Panc1 (cell line): ENCODE measurements around the gene DIS3L2. TPM values are rescaled to one million over a fixed set of nuclear protein-coding genes. Genes with fewer than 3 reads are reported as not detected.

Experiments used
- ATAC-seq: fragments of 200-7000 bp; cut with Tn5 transposase; 2 replicates; pipeline ENCODE4 v1.9.1; 2020; ENCODE audit warnings: mild to moderate bottlenecking, moderate library complexity
- BruUV-seq: library from RNA; stranded (reverse); fragments of 400-500 nt; replicated peaks from 2 replicates; lab custom pipeline; 2021; lab: Mats Ljungman, UMichigan
- CTCF ChIA-PET: fragments of 300-600 bp; sonication (Branson Sonifier 250); formaldehyde crosslinking; loops from one replicate; lab custom pipeline; 2022; ENCODE audit warnings: antibody characterized with exemption; lab: Charles Lee
- POLR2A ChIA-PET: fragments of 300-600 bp; sonication (Branson Sonifier 250); formaldehyde crosslinking; loops from one replicate; lab custom pipeline; 2022; ENCODE audit warnings: antibody characterized with exemption; lab: Charles Lee
- DNase-seq: peaks from one replicate; pipeline ENCODE4 v3.0.0-alpha.2; 2010; ENCODE audit warnings: low read depth, low spot score
- H3K27ac ChIP-seq: 2 replicates; pipeline ENCODE4 v1.5.1; 2011; ENCODE audit warnings: mild to moderate bottlenecking, low read length, inconsistent platforms
- H3K27me3 ChIP-seq: fragments of 200-500 bp; sonication (Bioruptor generic); 2 replicates; pipeline ENCODE4 v1.6.0; 2014; ENCODE audit warnings: low read length, inconsistent platforms; ENCODE audit not compliant: control insufficient read depth, insufficient read depth
- H3K36me3 ChIP-seq: fragments of 200-500 bp; sonication (Bioruptor generic); 2 replicates; pipeline ENCODE4 v1.5.1; 2014; ENCODE audit warnings: inconsistent platforms, mild to moderate bottlenecking, low read length, moderate library complexity; ENCODE audit not compliant: control insufficient read depth, insufficient read depth
- H3K4me1 ChIP-seq: 2 replicates; pipeline ENCODE4 v1.5.1; 2011; ENCODE audit warnings: inconsistent platforms, mild to moderate bottlenecking, low read length, moderate library complexity; ENCODE audit not compliant: control insufficient read depth, insufficient read depth
- H3K4me3 ChIP-seq, 2 experiments: 2 replicates each; pipeline ENCODE4 v1.5.1; 2011 to 2012; ENCODE audit warnings: low read depth in 2 of 2, low read length in 2 of 2, mild to moderate bottlenecking in 2 of 2, inconsistent platforms in 1 of 2, moderate library complexity in 1 of 2
- H3K9me3 ChIP-seq: fragments of 200-500 bp; sonication (Bioruptor generic); 2 replicates; pipeline ENCODE4 v1.5.1; 2014; ENCODE audit warnings: low read depth, mild to moderate bottlenecking, inconsistent platforms, low read length, moderate library complexity; ENCODE audit not compliant: control insufficient read depth, insufficient read depth
- CTCF ChIP-seq: fragments of 450-650 bp; IDR thresholded peaks from 2 replicates; pipeline ENCODE4 v1.5.1; 2017; ENCODE audit warnings: mild to moderate bottlenecking
- POLR2AphosphoS5 ChIP-seq: IDR thresholded peaks from 2 replicates; pipeline ENCODE4 v1.6.1; 2012; ENCODE audit warnings: mild to moderate bottlenecking, low read depth, low read length, moderate library complexity
- REST ChIP-seq, 2 experiments: IDR thresholded peaks; 2 replicates each; pipeline ENCODE4 v1.6.1; 2011 to 2012; ENCODE audit warnings: low read depth in 2 of 2, control low read depth in 1 of 2, low read length in 1 of 2, mild to moderate bottlenecking in 1 of 2, moderate library complexity in 1 of 2; ENCODE audit not compliant: insufficient read depth in 1 of 2
- SIN3A ChIP-seq: IDR thresholded peaks from 2 replicates; pipeline ENCODE4 v1.6.1; 2012; ENCODE audit warnings: low read depth, mild to moderate bottlenecking, low read length, moderate library complexity, borderline replicate concordance; ENCODE audit not compliant: insufficient read depth
- TCF7L2 ChIP-seq: IDR thresholded peaks from 2 replicates; pipeline ENCODE4 v1.6.1; 2011; ENCODE audit warnings: mild to moderate bottlenecking, low read depth, low read length, inconsistent platforms
- in situ Hi-C: cut with HindIII; loops from 2 replicates; pipeline ENCODE4 v1.10.0; 2016; ENCODE audit warnings: low sequenced_read_pairs, low pct_unique_long_range_greater_than_20kb
- intact Hi-C: fragments of 100-400 bp; cut with micrococcal nuclease; formaldehyde crosslinking; loops from one replicate; pipeline ENCODE4 v1.10.0; 2022; ENCODE audit not compliant: unreplicated experiment
- total RNA-seq: library from RNA; stranded (reverse); gene quantifications from one replicate; pipeline ENCODE4 v1.2.1, GENCODE V29; 2021; ENCODE audit not compliant: unreplicated experiment

The DIS3L2 gene
- total RNA-seq, 1 experiment from 2014 or later = 28.1 TPM

DNA sequence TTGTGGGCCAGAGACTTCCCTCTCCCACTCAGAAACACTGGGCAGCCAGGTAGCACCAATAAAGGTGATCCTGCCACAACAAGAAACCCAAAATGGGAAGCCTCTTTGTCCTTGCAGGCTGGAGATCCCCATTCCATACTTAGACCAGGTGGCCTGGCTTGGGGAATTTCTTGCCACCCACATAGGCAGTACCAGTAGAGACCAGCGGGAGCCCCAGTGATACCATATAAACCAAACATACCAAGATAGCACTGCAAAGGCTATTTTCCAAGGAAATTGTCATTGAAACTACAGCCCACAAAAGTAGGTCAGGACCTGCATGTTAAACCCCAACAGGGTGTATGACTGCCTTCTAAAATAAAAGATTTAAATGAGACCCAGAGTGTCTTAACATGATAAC is 171.6 kb downstream of the DIS3L2 start:
- Histone ChIP-seq H3K36me3 (no peaks in the 10 kb centered on the region), H3K9me3 (no peaks in the 10 kb centered on the region), H3K4me3 (no peak overlapping the region), H3K4me1 (no peaks in the 10 kb centered on the region), H3K27ac (no peak overlapping the region), H3K27me3 (no peaks in the 10 kb centered on the region)
- ChIA-PET CTCF (interaction anchor here (0.6 kb wide), 1 partner anchor 28 kb away, joined by 5 read pairs; no protein-coding TSS in a partner anchor), POLR2A (no interaction called here)
- no peak for TF ChIP-seq REST (IDR thresholded peaks at IDR 0.05; ENCODE audit: insufficient read depth in 1 of 2, low read depth in 2 of 2, low read length in 1 of 2)
- TF ChIP-seq POLR2AphosphoS5 = no peak
- no peak for TF ChIP-seq TCF7L2
- peak; percentile 26; the same call in 1 of the 2 replicates for TF ChIP-seq CTCF
- no peak for TF ChIP-seq SIN3A
- intact Hi-C loops (no loop called here), in situ Hi-C loops (no loop called here)
- DNase-seq = no peak
- no TSS peak for BruUV-seq
- no peak for ATAC-seq

- ChIA-PET CTCF (no interaction called here), POLR2A (no interaction called here)
- no peaks in the 10 kb centered on the region for H3K36me3 ChIP-seq
- no peaks in the 10 kb centered on the region for H3K27me3 ChIP-seq
- no peaks in the 10 kb centered on the region for H3K9me3 ChIP-seq
- intact Hi-C loops = no loop called here
- TF ChIP-seq POLR2AphosphoS5 = no peak
- no peak for TF ChIP-seq REST (IDR thresholded peaks at IDR 0.05; ENCODE audit: insufficient read depth in 1 of 2, low read depth in 2 of 2, low read length in 1 of 2)
- TF ChIP-seq CTCF = no peak
- no peak for TF ChIP-seq SIN3A
- TF ChIP-seq TCF7L2 = no peak
- no peak overlapping the region for H3K4me3 ChIP-seq
- ATAC-seq (no peak), DNase-seq (no peak)
- in situ Hi-C loops = no loop called here
- H3K27ac ChIP-seq = no peak overlapping the region
- BruUV-seq = no TSS peak
- no peaks in the 10 kb centered on the region for H3K4me1 ChIP-seq
Measured at GRCh38 chr2:232134939-232135338, 173.4 kb downstream of the DIS3L2 start.
